ENCODE measurements around the gene CFAP46. TPM values are rescaled to one million over a fixed set of nuclear protein-coding genes. Genes with fewer than 3 reads are reported as not detected.

CFAP46 gene
- total RNA-seq, 4 donors from 2014 or later = 0.19 to 0.92 (median 0.54) TPM

GRCh38 chr10:132975831-132976682 is 33.7 kb upstream of the CFAP46 start:
- Histone ChIP-seq H3K4me1 (no peaks in the 10 kb centered on the region), H3K4me3 (no peak overlapping the region), H3K27me3 (peaks cover 0 to 85% (median 0%) of the 10 kb centered on the region in 4 donors), H3K36me3 (no peaks in the 10 kb centered on the region), H3K9me3 (no peaks in the 10 kb centered on the region), H3K27ac (no peak overlapping the region)
- no peak for DNase-seq
- intact Hi-C loops (cut with DNase I) = no loop called here
- TF ChIP-seq POLR2A (IDR thresholded peaks at IDR 0.05) = no peak
- no peak for TF ChIP-seq CTCF (IDR thresholded peaks at IDR 0.05)
- 71 to 84% methylated on average over 15 to 26 of the region's 30 CpGs for WGBS, 2 donors

GRCh38 chr10:132974886-132975830 is 32.8 kb upstream of the CFAP46 start:
- intact Hi-C loops (cut with DNase I) = no loop called here
- no peaks in the 10 kb centered on the region for H3K4me1 ChIP-seq
- TF ChIP-seq POLR2A (IDR thresholded peaks at IDR 0.05) (no peak), CTCF (IDR thresholded peaks at IDR 0.05) (no peak)
- DNase-seq = no peak
- no peaks in the 10 kb centered on the region for H3K36me3 ChIP-seq
- peaks cover 0 to 92% (median 0%) of the 10 kb centered on the region in 4 donors for H3K27me3 ChIP-seq
- no peak overlapping the region for H3K27ac ChIP-seq
- 53 to 66% methylated on average over 13 to 21 of the region's 28 CpGs for WGBS, 2 donors
- no peaks in the 10 kb centered on the region for H3K9me3 ChIP-seq
- H3K4me3 ChIP-seq = no peak overlapping the region

- H3K9me3 ChIP-seq = no peaks in the 10 kb centered on the region
- 43 to 57% methylated on average over 8 to 9 of the region's 29 CpGs for WGBS, 2 donors
- H3K27me3 ChIP-seq = peaks cover 0 to 93% (median 0%) of the 10 kb centered on the region in 4 donors
- no peak overlapping the region for H3K4me3 ChIP-seq
- H3K27ac ChIP-seq = no peak overlapping the region
- intact Hi-C loops (cut with DNase I) = no loop called here
- TF ChIP-seq CTCF (IDR thresholded peaks at IDR 0.05) = no peak
- TF ChIP-seq POLR2A (IDR thresholded peaks at IDR 0.05) = no peak
- H3K36me3 ChIP-seq = no peaks in the 10 kb centered on the region
- DNase-seq = no peak
- no peaks in the 10 kb centered on the region for H3K4me1 ChIP-seq
Measured at GRCh38 chr10:132974249-132974796, 32.0 kb upstream of the CFAP46 start.

GRCh38 chr10:132973903-132974241 is 31.5 kb upstream of the CFAP46 start:
- 60 to 89% methylated on average over 1 to 5 of the region's 8 CpGs for WGBS, 2 donors
- TF ChIP-seq POLR2A (IDR thresholded peaks at IDR 0.05) (no peak), CTCF (IDR thresholded peaks at IDR 0.05) (no peak)

More at GRCh38 chr10:132973903-132974241, 31.5 kb upstream of the CFAP46 start:
- intact Hi-C loops (cut with DNase I) = no loop called here
- DNase-seq = no peak
- Histone ChIP-seq H3K9me3 (no peaks in the 10 kb centered on the region), H3K4me3 (no peak overlapping the region), H3K27me3 (peaks cover 0 to 96% (median 0%) of the 10 kb centered on the region in 4 donors), H3K36me3 (no peaks in the 10 kb centered on the region), H3K27ac (no peak overlapping the region), H3K4me1 (no peaks in the 10 kb centered on the region)

Data from esophagus squamous epithelium (tissue), 5 donors.